Measurements from ENCODE around the gene TMEM150C.

Gene TMEM150C

GRCh38 chr4:82479562-82479961 is 82.2 kb downstream of the TMEM150C start:
- in situ Hi-C loops (cut with MboI; ENCODE audit: low sequenced_read_pairs): loop anchor here (10.0 kb wide), 1 partner anchor 255 kb away; no protein-coding TSS in a partner anchor

GRCh38 chr4:82477469-82477868 is 84.3 kb downstream of the TMEM150C start:
- in situ Hi-C loops (cut with MboI; ENCODE audit: low sequenced_read_pairs): loop anchor here (10.0 kb wide), 1 partner anchor 257 kb away; no protein-coding TSS in a partner anchor

GRCh38 chr4:82475931-82476330 is 85.9 kb downstream of the TMEM150C start:
- in situ Hi-C loops (cut with MboI; ENCODE audit: low sequenced_read_pairs): loop anchor here (10.0 kb wide), 1 partner anchor 259 kb away; no protein-coding TSS in a partner anchor

GRCh38 chr4:82473621-82474164 is 88.1 kb downstream of the TMEM150C start:
- in situ Hi-C loops (cut with MboI; ENCODE audit: low sequenced_read_pairs): loop anchor here (10.0 kb wide), 1 partner anchor 261 kb away; no protein-coding TSS in a partner anchor

GRCh38 chr4:82473080-82473479 is 88.7 kb downstream of the TMEM150C start:
- in situ Hi-C loops (cut with MboI; ENCODE audit: low sequenced_read_pairs): loop anchor here (10.0 kb wide), 1 partner anchor 262 kb away; no protein-coding TSS in a partner anchor

GRCh38 chr4:82469791-82470345 is 91.9 kb downstream of the TMEM150C start:
- in situ Hi-C loops (cut with MboI; ENCODE audit: low sequenced_read_pairs): loop anchor here (10.0 kb wide), 1 partner anchor 265 kb away; no protein-coding TSS in a partner anchor

- in situ Hi-C loops (cut with MboI; ENCODE audit: low sequenced_read_pairs): no loop called here
Observed at GRCh38 chr4:82467471-82467870, 94.3 kb downstream of the TMEM150C start.

GRCh38 chr4:82463221-82463620 is 98.6 kb downstream of the TMEM150C start:
- in situ Hi-C loops (cut with MboI; ENCODE audit: low sequenced_read_pairs): no loop called here

- in situ Hi-C loops (cut with MboI; ENCODE audit: low sequenced_read_pairs): no loop called here
Observed at GRCh38 chr4:82462415-82462831, 99.4 kb downstream of the TMEM150C start.

GRCh38 chr4:82461710-82462109 is 100.1 kb downstream of the TMEM150C start:
- in situ Hi-C loops (cut with MboI; ENCODE audit: low sequenced_read_pairs): no loop called here

GRCh38 chr4:82458729-82459128 is 103.1 kb downstream of the TMEM150C start:
- in situ Hi-C loops (cut with MboI; ENCODE audit: low sequenced_read_pairs): no loop called here

- in situ Hi-C loops (cut with MboI; ENCODE audit: low sequenced_read_pairs): no loop called here
Observed at GRCh38 chr4:82457266-82457665, 104.5 kb downstream of the TMEM150C start.

GRCh38 chr4:82452026-82452425 is 109.8 kb downstream of the TMEM150C start:
- in situ Hi-C loops (cut with MboI; ENCODE audit: low sequenced_read_pairs): no loop called here

GRCh38 chr4:82450966-82451755 is 110.6 kb downstream of the TMEM150C start:
- in situ Hi-C loops (cut with MboI; ENCODE audit: low sequenced_read_pairs): no loop called here

- in situ Hi-C loops (cut with MboI; ENCODE audit: low sequenced_read_pairs): no loop called here
Observed at GRCh38 chr4:82447886-82448285, 113.9 kb downstream of the TMEM150C start.

GRCh38 chr4:82439088-82439487 is 122.7 kb downstream of the TMEM150C start:
- in situ Hi-C loops (cut with MboI; ENCODE audit: low sequenced_read_pairs): no loop called here

- in situ Hi-C loops (cut with MboI; ENCODE audit: low sequenced_read_pairs): no loop called here
Observed at GRCh38 chr4:82437285-82438005, 124.3 kb downstream of the TMEM150C start.

- in situ Hi-C loops (cut with MboI; ENCODE audit: low sequenced_read_pairs): no loop called here
Observed at GRCh38 chr4:82436780-82437179, 125.0 kb downstream of the TMEM150C start.

GRCh38 chr4:82436130-82436529 is 125.7 kb downstream of the TMEM150C start:
- in situ Hi-C loops (cut with MboI; ENCODE audit: low sequenced_read_pairs): no loop called here

- in situ Hi-C loops (cut with MboI; ENCODE audit: low sequenced_read_pairs): no loop called here
Observed at GRCh38 chr4:82434949-82435348, 126.8 kb downstream of the TMEM150C start.

- in situ Hi-C loops (cut with MboI; ENCODE audit: low sequenced_read_pairs): no loop called here
Observed at GRCh38 chr4:82433791-82434190, 128.0 kb downstream of the TMEM150C start.

Data from HL-60/S4 treated with retinoic acid at 250 ng/mL for 4 days and 3 days (cell line).